HepG2 (cell line): ENCODE measurements around the gene MZF1. TPM values are rescaled to one million over a fixed set of nuclear protein-coding genes. Genes with fewer than 3 reads are reported as not detected.

Source experiments
- GABPB1 ChIP-seq: IDR thresholded peaks from 2 replicates; pipeline ENCODE4 v1.6.1; 2016; ENCODE audit warnings: mild to moderate bottlenecking, missing genetic modification reagents, moderate library complexity, missing compliant biosample characterization
- HDAC1 ChIP-seq: sonication (generic); formaldehyde crosslinking; IDR thresholded peaks from 2 replicates; pipeline ENCODE4 v1.5.1; 2020; ENCODE audit warnings: mild to moderate bottlenecking, missing genetic modification reagents
- IKZF5 ChIP-seq: IDR thresholded peaks from 2 replicates; pipeline ENCODE4 v1.6.1; 2018; ENCODE audit warnings: missing genetic modification reagents, mild to moderate bottlenecking, missing compliant biosample characterization
- PHB2 ChIP-seq: fragments of 450-650 bp; IDR thresholded peaks from 2 replicates; pipeline ENCODE4 v1.6.1; 2018; ENCODE audit not compliant: partially characterized antibody
- POLR2A ChIP-seq, 2 experiments: IDR thresholded peaks; 2 replicates each; pipeline ENCODE4 v1.6.1; 2011; ENCODE audit warnings: low read depth in 2 of 2, low read length in 2 of 2, mild to moderate bottlenecking in 1 of 2, moderate library complexity in 1 of 2; ENCODE audit not compliant: insufficient read depth in 1 of 2
- RBM39 ChIP-seq: fragments of 200-400 bp; formaldehyde crosslinking; IDR thresholded peaks from one replicate; pipeline ENCODE4 v1.6.1; 2018; ENCODE audit warnings: antibody characterized with exemption, mild to moderate bottlenecking, low read depth, low read length; ENCODE audit not compliant: poor library complexity, severe bottlenecking
- SALL1 ChIP-seq: sonication (generic); formaldehyde crosslinking; IDR thresholded peaks from 2 replicates; pipeline ENCODE4 v1.8.0; 2022; ENCODE audit warnings: mild to moderate bottlenecking, missing genetic modification reagents
- TARDBP ChIP-seq: sonication (generic); formaldehyde crosslinking; IDR thresholded peaks from 2 replicates; pipeline ENCODE4 v1.8.0; 2022; ENCODE audit warnings: mild to moderate bottlenecking, missing genetic modification reagents
- TRAFD1 ChIP-seq: sonication (generic); formaldehyde crosslinking; IDR thresholded peaks from 2 replicates; pipeline ENCODE4 v1.5.1; 2020; ENCODE audit warnings: missing genetic modification reagents, mild to moderate bottlenecking, borderline replicate concordance
- UBTF ChIP-seq: sonication (generic); formaldehyde crosslinking; IDR thresholded peaks from 2 replicates; pipeline ENCODE4 v1.4.0; 2020; ENCODE audit warnings: mild to moderate bottlenecking, missing genetic modification reagents
- WIZ ChIP-seq: sonication (generic); formaldehyde crosslinking; IDR thresholded peaks from 2 replicates; pipeline ENCODE4 v1.5.1; 2020; ENCODE audit warnings: mild to moderate bottlenecking, missing genetic modification reagents
- ZBTB4 ChIP-seq: sonication (generic); formaldehyde crosslinking; IDR thresholded peaks from 2 replicates; pipeline ENCODE4 v1.4.0; 2020; ENCODE audit warnings: missing genetic modification reagents, mild to moderate bottlenecking, borderline replicate concordance
- ZNF33B ChIP-seq: sonication (generic); formaldehyde crosslinking; IDR thresholded peaks from 2 replicates; pipeline ENCODE4 v1.5.1; 2020; ENCODE audit warnings: mild to moderate bottlenecking, missing genetic modification reagents
- ZNF383 ChIP-seq: sonication (generic); formaldehyde crosslinking; IDR thresholded peaks from 2 replicates; pipeline ENCODE4 v1.4.0; 2020; ENCODE audit warnings: missing genetic modification reagents, mild to moderate bottlenecking, borderline replicate concordance
- ZNF781 ChIP-seq: sonication (generic); formaldehyde crosslinking; IDR thresholded peaks from 2 replicates; pipeline ENCODE4 v1.5.1; 2020; ENCODE audit warnings: borderline replicate concordance, mild to moderate bottlenecking, missing genetic modification reagents; ENCODE audit errors: not compliant biosample characterization
- ZNF800 ChIP-seq: sonication (generic); formaldehyde crosslinking; IDR thresholded peaks from 2 replicates; pipeline ENCODE4 v1.4.0; 2020; ENCODE audit warnings: missing genetic modification reagents
- polyA plus RNA-seq, 8 experiments: library from polyadenylated mRNA; depleted of rRNA in 3 of 8; stranded (reverse) in 7 of 8; unstranded in 1 of 8; fragments of >200 nt; fragmentation: Illumina TruSeq in 4 of 8; extraction: Trizol in 4 of 8; gene quantifications; 2 replicates each; pipeline versions ENCODE4 v1.2.1 to v1.2.3, GENCODE V29; 2011 to 2016; ENCODE audit warnings: low read depth in 4 of 8, missing spikeins in 1 of 8, mixed read lengths in 1 of 8; ENCODE audit not compliant: insufficient read depth in 1 of 8
- total RNA-seq, 5 experiments: library from RNA; depleted of rRNA; stranded (reverse); fragments of >200 nt; fragmentation: Illumina TruSeq; extraction: Trizol; gene quantifications; 2 replicates each; pipeline ENCODE4 v1.2.3, GENCODE V29; 2016; ENCODE audit warnings: low read depth in 1 of 5

MZF1 gene
- total and polyA plus RNA-seq, 2 of the 13 experiments (the other 11 are each of a cell fraction or from before 2014, with no cell fraction given) = 3.1 to 8.1 TPM

GRCh38 chr19:58572026-58572817 is 913 bp downstream of the MZF1 start (continued):
- TF ChIP-seq GABPB1 (CRISPR knock-in tag) (peak; percentile 95; the same call in 1 of the 2 replicates), WIZ (CRISPR knock-in tag) (peak; percentile 52; the same call in 1 of the 2 replicates), ZNF383 (no peak), ZNF33B (CRISPR knock-in tag) (0 out of 2 replicates have a peak, but pooled peaks have one; percentile 11), RBM39 (peak; percentile 1), ZNF800 (CRISPR knock-in tag) (no peak), PHB2 (no peak), HDAC1 (CRISPR knock-in tag) (0 out of 2 replicates have a peak, but pooled peaks have one; percentile 20), TRAFD1 (no peak), IKZF5 (CRISPR knock-in tag) (peak; percentile 51; the same call in 1 of the 2 replicates), ZBTB4 (CRISPR knock-in tag) (0 out of 2 replicates have a peak, but pooled peaks have one; percentile 6), ZNF781 (CRISPR knock-in tag) (no peak), POLR2A (IDR thresholded peaks at IDR 0.05; ENCODE audit: insufficient read depth in 1 of 2, low read depth in 2 of 2, low read length in 2 of 2) (peak in 1 of 2 experiments; percentile 54; a peak in 1 of 4 replicates), SALL1 (CRISPR knock-in tag) (peak; percentile 24; the same call in 1 of the 2 replicates), TARDBP (CRISPR knock-in tag) (0 out of 2 replicates have a peak, but pooled peaks have one; percentile 29), UBTF (CRISPR knock-in tag) (no peak)
